Measurements from ENCODE around the gene EFCAB13. TPM values are rescaled to one million over a fixed set of nuclear protein-coding genes. Genes with fewer than 3 reads are reported as not detected.

The EFCAB13 gene
- total RNA-seq, 4 donors from 2014 or later, result 1.2 to 4.5 (median 2.8) TPM

DNA sequence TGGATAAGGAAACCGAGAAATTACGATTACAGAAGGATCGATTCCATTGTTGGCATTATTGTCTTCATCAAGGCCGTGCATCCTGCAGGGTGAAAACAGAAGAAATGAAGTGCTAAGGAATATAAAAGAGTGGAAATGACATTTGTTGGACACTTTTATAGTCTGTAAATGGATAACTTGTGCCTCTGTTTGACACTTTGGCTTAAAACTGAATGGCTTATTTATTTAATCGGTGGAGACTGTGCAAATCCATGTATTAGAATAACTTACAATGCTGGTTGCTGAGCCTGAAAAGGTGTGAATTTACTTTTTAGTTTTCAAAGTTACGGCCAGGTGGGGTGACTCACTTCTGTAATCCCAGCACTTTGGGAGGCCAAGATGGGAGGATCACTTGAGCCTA is 38.8 kb upstream of the EFCAB13 start:
- no peak for DNase-seq (ENCODE audit: low spot score in 2 of 2)
- TF ChIP-seq POLR2A (IDR thresholded peaks at IDR 0.05), result no peak
- TF ChIP-seq CTCF (IDR thresholded peaks at IDR 0.05), result no peak
- WGBS, 2 donors, result 95 to 96% methylated on average over 6 of the region's 6 CpGs
- H3K4me3 ChIP-seq (ENCODE audit: low read depth, poor library complexity, severe bottlenecking), result no peak overlapping the region
- intact Hi-C loops (cut with DNase I; ENCODE audit: low total_unique reads), result no loop called here

- WGBS, 2 donors, result 83 to 85% methylated on average over 6 of the region's 6 CpGs
- H3K4me3 ChIP-seq (ENCODE audit: low read depth, poor library complexity, severe bottlenecking), result no peak overlapping the region
- TF ChIP-seq CTCF (IDR thresholded peaks at IDR 0.05) (no peak), POLR2A (IDR thresholded peaks at IDR 0.05) (no peak)
- intact Hi-C loops (cut with DNase I; ENCODE audit: low total_unique reads), result no loop called here
- no peak for DNase-seq (ENCODE audit: low spot score in 2 of 2)
Observed at GRCh38 chr17:47286198-47286914, 37.4 kb upstream of the EFCAB13 start.

GRCh38 chr17:47287068-47287467 is 36.7 kb upstream of the EFCAB13 start:
- WGBS, 2 donors, result 90 to 95% methylated on average over 4 of the region's 4 CpGs

DNA sequence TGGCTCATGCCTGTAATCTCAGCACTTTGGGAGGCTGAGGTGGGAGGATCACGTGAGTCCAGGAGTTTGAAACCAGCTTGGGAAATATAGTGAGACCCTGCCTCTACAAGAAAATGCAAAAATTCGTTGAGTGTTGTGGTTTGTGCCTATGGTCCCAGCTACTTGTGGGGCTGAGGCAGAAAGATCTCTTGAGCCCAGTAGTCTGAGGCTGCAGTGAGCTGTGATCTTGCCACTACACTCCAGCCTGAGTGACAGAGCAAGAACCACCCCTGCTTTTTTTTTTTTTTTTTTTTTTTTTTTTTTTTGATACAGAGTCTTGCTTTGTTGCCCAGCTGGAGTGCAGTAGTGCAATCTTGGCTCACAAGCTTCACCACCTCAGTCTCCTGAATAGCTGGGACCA is 36.1 kb upstream of the EFCAB13 start:
- no peak for TF ChIP-seq POLR2A (IDR thresholded peaks at IDR 0.05)
- TF ChIP-seq CTCF (IDR thresholded peaks at IDR 0.05), result no peak
- H3K4me3 ChIP-seq (ENCODE audit: low read depth, poor library complexity, severe bottlenecking), result no peak overlapping the region
- no peak for DNase-seq (ENCODE audit: low spot score in 2 of 2)
- 75 to 81% methylated on average over 2 of the region's 2 CpGs for WGBS, 2 donors
- intact Hi-C loops (cut with DNase I; ENCODE audit: low total_unique reads), result no loop called here

More at GRCh38 chr17:47287068-47287467, 36.7 kb upstream of the EFCAB13 start:
- no peak overlapping the region for H3K4me3 ChIP-seq (ENCODE audit: low read depth, poor library complexity, severe bottlenecking)
- no peak for TF ChIP-seq CTCF (IDR thresholded peaks at IDR 0.05)
- TF ChIP-seq POLR2A (IDR thresholded peaks at IDR 0.05), result no peak
- DNase-seq (ENCODE audit: low spot score in 2 of 2), result no peak
- intact Hi-C loops (cut with DNase I; ENCODE audit: low total_unique reads), result no loop called here

GRCh38 chr17:47288531-47289116 is 35.1 kb upstream of the EFCAB13 start:
- WGBS, 2 donors, result 85 to 90% methylated on average over 6 of the region's 6 CpGs
- intact Hi-C loops (cut with DNase I; ENCODE audit: low total_unique reads), result no loop called here
- no peak for TF ChIP-seq CTCF (IDR thresholded peaks at IDR 0.05)
- no peak overlapping the region for H3K4me3 ChIP-seq (ENCODE audit: low read depth, poor library complexity, severe bottlenecking)
- DNase-seq (ENCODE audit: low spot score in 2 of 2), result no peak
